ENCODE data around the gene CSNK1G3. TPM values are rescaled to one million over a fixed set of nuclear protein-coding genes. Genes with fewer than 3 reads are reported as not detected.
"Not testable (repeated sequence)": the region's sequence is repeated elsewhere in the genome, so short reads cannot be mapped to it uniquely, and the experiment has no call there.

The CSNK1G3 gene
- polyA plus RNA-seq (ENCODE audit: insufficient read length in 4 of 4): 10 to 100 TPM; 35.2 to 49.1 (median 40.3) TPM

GRCh38 chr5:123511648-123512605 is at the start of gene CSNK1G3:
TSS of gene CSNK1G3 (plus strand) at chr5:123512177. CDS start at chr5:123545664, 33,487 bp downstream.
- DNase-seq (ENCODE audit: low read depth in 4 of 4, low spot score in 2 of 4): peak; percentile 82 to 95 (median 92)

GRCh38 chr5:123466839-123467238 is 45.1 kb upstream of the CSNK1G3 start:
- DNase-seq (ENCODE audit: low read depth in 4 of 4, low spot score in 2 of 4): not testable (repeated sequence)

GRCh38 chr5:123471385-123471784 is 40.6 kb upstream of the CSNK1G3 start:
- no peak for DNase-seq (ENCODE audit: low read depth in 4 of 4, low spot score in 2 of 4)

GRCh38 chr5:123472150-123472924 is 39.6 kb upstream of the CSNK1G3 start:
- DNase-seq (ENCODE audit: low read depth in 4 of 4, low spot score in 2 of 4): no peak

- DNase-seq (ENCODE audit: low read depth in 4 of 4, low spot score in 2 of 4): no peak
These were observed 37.7 kb upstream of the CSNK1G3 start for GRCh38 chr5:123474228-123474627.

GRCh38 chr5:123476731-123477130 is 35.2 kb upstream of the CSNK1G3 start:
- no peak for DNase-seq (ENCODE audit: low read depth in 4 of 4, low spot score in 2 of 4)

- DNase-seq (ENCODE audit: low read depth in 4 of 4, low spot score in 2 of 4): no peak
These were observed 33.4 kb upstream of the CSNK1G3 start for GRCh38 chr5:123478546-123478945.

GRCh38 chr5:123482258-123482657 is 29.7 kb upstream of the CSNK1G3 start:
- DNase-seq (ENCODE audit: low read depth in 4 of 4, low spot score in 2 of 4): no peak

- no peak for DNase-seq (ENCODE audit: low read depth in 4 of 4, low spot score in 2 of 4)
These were observed 28.4 kb upstream of the CSNK1G3 start for GRCh38 chr5:123483446-123484077.

GRCh38 chr5:123485275-123485674 is 26.7 kb upstream of the CSNK1G3 start:
- no peak for DNase-seq (ENCODE audit: low read depth in 4 of 4, low spot score in 2 of 4)

- no peak for DNase-seq (ENCODE audit: low read depth in 4 of 4, low spot score in 2 of 4)
These were observed 24.9 kb upstream of the CSNK1G3 start for GRCh38 chr5:123486951-123487655.

GRCh38 chr5:123490974-123491373 is 21.0 kb upstream of the CSNK1G3 start:
- no peak for DNase-seq (ENCODE audit: low read depth in 4 of 4, low spot score in 2 of 4)

- DNase-seq (ENCODE audit: low read depth in 4 of 4, low spot score in 2 of 4): not testable (repeated sequence)
These were observed 16.8 kb upstream of the CSNK1G3 start for GRCh38 chr5:123495211-123495610.

- no peak for DNase-seq (ENCODE audit: low read depth in 4 of 4, low spot score in 2 of 4)
These were observed 15.1 kb upstream of the CSNK1G3 start for GRCh38 chr5:123496892-123497291.

- DNase-seq (ENCODE audit: low read depth in 4 of 4, low spot score in 2 of 4): no peak
These were observed 11.5 kb upstream of the CSNK1G3 start for GRCh38 chr5:123500471-123500870.

GRCh38 chr5:123502120-123502519 is 9.9 kb upstream of the CSNK1G3 start:
- no peak for DNase-seq (ENCODE audit: low read depth in 4 of 4, low spot score in 2 of 4)

- no peak for DNase-seq (ENCODE audit: low read depth in 4 of 4, low spot score in 2 of 4)
These were observed 8.7 kb upstream of the CSNK1G3 start for GRCh38 chr5:123503299-123503698.

GRCh38 chr5:123505633-123506032 is 6.3 kb upstream of the CSNK1G3 start:
- no peak for DNase-seq (ENCODE audit: low read depth in 4 of 4, low spot score in 2 of 4)

GRCh38 chr5:123508441-123508840 is 3.5 kb upstream of the CSNK1G3 start:
- no peak for DNase-seq (ENCODE audit: low read depth in 4 of 4, low spot score in 2 of 4)

GRCh38 chr5:123511290-123511647 is 708 bp upstream of the CSNK1G3 start:
- DNase-seq (ENCODE audit: low read depth in 4 of 4, low spot score in 2 of 4): peak in 1 of 4 donors; percentile 10
